ENCODE measurements around the gene MAP4K5.

- TF ChIP-seq POLR2A (IDR thresholded peaks at IDR 0.05; ENCODE audit: low read depth, low read length) (no peak), POLR2AphosphoS5 (IDR thresholded peaks at IDR 0.05; ENCODE audit: low read depth, low read length) (no peak), TAF1 (IDR thresholded peaks at IDR 0.05; ENCODE audit: borderline replicate concordance, low read depth, low read length) (no peak)
Measured at GRCh38 chr14:50417853-50418252, 114.5 kb downstream of the MAP4K5 start.

Data from GM12892 (cell line).